Tibial artery (tissue), 4 donors: ENCODE measurements around the gene STN1.

Source experiments
- DNase-seq, 2 donors: peaks; one replicate each; pipeline ENCODE4 v3.0.0-alpha.2; 2019
- H3K27ac ChIP-seq, 2 donors: fragments of 200-600 bp; sonication (generic) in 1 of 2; 1 replicate in 1 of 2; 2 replicates in 1 of 2; pipeline ENCODE4 v1.5.1; 2018 to 2019; ENCODE audit warnings: mild to moderate bottlenecking in 1 of 2
- H3K27me3 ChIP-seq, 2 donors: fragments of 200-600 bp; sonication (generic) in 1 of 2; one replicate each; pipeline versions ENCODE4 v1.5.1 to v1.6.0; 2016 to 2019
- H3K36me3 ChIP-seq, 3 donors: fragments of 200-600 bp; sonication (generic) in 2 of 3; one replicate each; pipeline ENCODE4 v1.5.1; 2016 to 2019; ENCODE audit warnings: mild to moderate bottlenecking in 2 of 3
- H3K4me1 ChIP-seq, 4 donors: fragments of 200-600 bp; sonication (generic) in 2 of 4; 1 replicate in 3 of 4; 2 replicates in 1 of 4; pipeline ENCODE4 v1.5.1; 2016 to 2019
- H3K4me3 ChIP-seq, 2 donors: fragments of 200-600 bp; sonication (generic) in 1 of 2; 1 replicate in 1 of 2; 2 replicates in 1 of 2; pipeline ENCODE4 v1.5.1; 2018 to 2019; ENCODE audit warnings: mild to moderate bottlenecking in 2 of 2
- H3K9me3 ChIP-seq, 3 donors: fragments of 200-600 bp; sonication (generic) in 1 of 3; one replicate each; pipeline ENCODE4 v1.5.1; 2016 to 2019
- CTCF ChIP-seq, 2 experiments: fragments of 200-600 bp in 1 of 2; fragments of 450-650 bp in 1 of 2; IDR thresholded peaks; one replicate each; pipeline ENCODE4 v1.5.1; 2017 to 2019; ENCODE audit warnings: antibody characterized with exemption in 2 of 2, mild to moderate bottlenecking in 1 of 2, moderate library complexity in 1 of 2
- intact Hi-C: fragments of 100-400 bp; cut with DNase I; formaldehyde crosslinking; loops from one replicate; pipeline ENCODE4 v1.15.0; 2023; ENCODE audit warnings: low total_unique reads

STN1 gene

GRCh38 chr10:103910442-103911012 lies 7.5 kb downstream of the STN1 start:
- Histone ChIP-seq H3K36me3 (peaks cover 0 to 9% (median 0%) of the 10 kb centered on the region in 3 donors), H3K27me3 (no peaks in the 10 kb centered on the region), H3K27ac (peak overlapping the region; percentile 7 to 18), H3K4me1 (peaks cover 0 to 42% (median 25%) of the 10 kb centered on the region in 4 donors), H3K4me3 (no peak overlapping the region), H3K9me3 (no peaks in the 10 kb centered on the region)
- TF ChIP-seq CTCF (IDR thresholded peaks at IDR 0.05) = no peak
- no peak for DNase-seq
- intact Hi-C loops = no loop called here

DNA sequence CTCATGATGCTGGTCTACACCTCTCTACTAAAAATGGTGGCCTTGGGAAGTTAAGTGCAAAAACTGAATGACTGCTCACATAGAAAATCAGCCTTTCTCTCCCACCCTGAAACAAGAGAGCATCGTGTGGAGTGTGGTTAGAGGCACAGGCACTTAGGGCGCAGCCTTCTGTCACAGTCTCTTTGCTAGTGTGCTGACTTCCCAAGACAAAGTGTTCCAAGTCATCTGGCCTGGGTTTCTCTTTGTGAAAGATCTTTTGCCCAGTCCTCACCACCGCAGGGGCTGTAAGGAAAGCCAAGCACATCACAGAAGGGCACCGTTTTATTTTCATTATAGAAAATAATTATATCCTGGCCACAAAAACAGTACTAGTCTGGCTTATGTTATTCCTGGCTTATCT lies 12.5 kb downstream of the STN1 start:
- DNase-seq = no peak
- Histone ChIP-seq H3K27ac (peak overlapping the region; percentile 58 to 66), H3K4me3 (no peak overlapping the region), H3K9me3 (no peaks in the 10 kb centered on the region), H3K4me1 (peaks cover 0 to 39% (median 24%) of the 10 kb centered on the region in 4 donors), H3K36me3 (peaks cover 0 to 15% (median 0%) of the 10 kb centered on the region in 3 donors), H3K27me3 (no peaks in the 10 kb centered on the region)
- intact Hi-C loops = no loop called here
- TF ChIP-seq CTCF (IDR thresholded peaks at IDR 0.05) = no peak

DNA sequence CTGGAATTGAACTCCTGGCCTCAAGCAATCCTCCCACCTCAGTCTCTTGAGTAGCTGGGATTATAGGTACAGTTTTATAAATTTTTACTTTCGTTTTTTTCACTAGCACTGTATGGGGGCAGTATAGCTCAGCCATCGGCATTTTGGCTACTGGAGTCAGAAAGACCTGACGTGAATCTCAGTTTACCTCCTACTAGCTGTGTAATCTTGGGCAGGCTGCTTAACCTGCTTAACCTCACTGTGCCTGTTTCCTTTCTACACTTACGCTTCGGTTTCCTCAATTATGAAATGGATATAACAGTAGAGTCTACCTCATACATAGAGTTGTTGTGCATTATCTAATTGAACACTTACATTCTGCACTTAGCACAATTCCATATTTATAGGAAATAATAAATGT lies 16.7 kb downstream of the STN1 start:
- Histone ChIP-seq H3K36me3 (peaks cover 26 to 54% (median 31%) of the 10 kb centered on the region in 3 donors), H3K27ac (no peak overlapping the region), H3K9me3 (no peaks in the 10 kb centered on the region), H3K4me1 (peaks cover 0 to 17% (median 8%) of the 10 kb centered on the region in 4 donors), H3K27me3 (no peaks in the 10 kb centered on the region), H3K4me3 (no peak overlapping the region)
- intact Hi-C loops = no loop called here
- DNase-seq = no peak
- no peak for TF ChIP-seq CTCF (IDR thresholded peaks at IDR 0.05)

DNA sequence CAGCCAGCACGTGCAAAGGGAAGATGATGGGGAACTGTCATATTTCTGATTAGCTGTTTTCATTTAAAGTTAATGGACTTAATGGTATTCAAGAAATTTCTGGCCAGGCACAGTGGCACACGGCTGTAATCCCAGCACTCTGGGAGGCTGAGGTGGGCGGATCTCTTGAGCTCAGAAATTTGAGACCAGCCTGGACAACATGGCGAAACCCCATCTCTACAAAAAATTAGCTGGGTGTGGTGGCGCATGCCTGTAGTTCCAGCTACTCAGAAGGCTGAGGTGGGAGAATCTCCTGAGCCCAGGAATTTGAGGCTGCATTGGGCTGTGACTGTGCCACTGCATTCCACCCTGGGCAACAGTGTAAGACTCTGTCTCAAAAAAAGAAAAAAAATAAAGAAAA lies 18.7 kb downstream of the STN1 start:
- Histone ChIP-seq H3K4me1 (peaks cover 0 to 18% (median under 1%) of the 10 kb centered on the region in 4 donors), H3K27ac (no peak overlapping the region), H3K36me3 (peaks cover 26 to 59% (median 36%) of the 10 kb centered on the region in 3 donors), H3K27me3 (no peaks in the 10 kb centered on the region), H3K4me3 (no peak overlapping the region), H3K9me3 (no peaks in the 10 kb centered on the region)
- TF ChIP-seq CTCF (IDR thresholded peaks at IDR 0.05) = no peak
- intact Hi-C loops = loop anchor here (10.0 kb wide), 2 partner anchors 225 to 305 kb away; partner anchors contain the start of gene SFR1
- no peak for DNase-seq

DNA sequence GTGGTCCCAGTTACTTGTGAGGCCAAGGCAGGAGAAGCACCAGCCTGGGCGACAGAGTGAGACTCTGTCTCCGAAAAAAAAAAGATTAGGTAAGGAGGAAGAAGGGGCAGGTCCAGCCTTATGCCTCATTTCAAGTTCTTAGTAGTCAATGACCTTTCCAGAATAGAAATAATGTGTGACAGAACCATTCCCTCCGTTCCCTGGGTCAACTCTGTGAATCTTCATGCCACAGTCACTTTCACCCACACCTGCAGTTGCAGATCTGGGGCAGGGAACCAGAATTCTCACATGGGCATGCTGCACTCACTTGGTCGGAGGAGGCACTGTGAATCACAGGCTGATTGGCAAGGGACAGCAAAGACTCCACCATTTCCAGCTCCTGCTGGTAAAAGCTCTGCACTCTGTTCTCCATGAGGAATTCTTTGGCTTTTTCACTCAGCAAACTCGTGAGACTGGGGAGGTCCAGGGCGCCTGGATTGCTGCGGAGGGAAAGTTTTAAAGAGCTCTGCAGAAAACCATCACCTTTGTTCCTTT lies 20.7 kb downstream of the STN1 start:
- no peak for DNase-seq
- H3K4me3 ChIP-seq = no peak overlapping the region
- TF ChIP-seq CTCF (IDR thresholded peaks at IDR 0.05) = no peak
- H3K36me3 ChIP-seq = peaks cover 26 to 62% (median 43%) of the 10 kb centered on the region in 3 donors
- H3K9me3 ChIP-seq = no peaks in the 10 kb centered on the region
- intact Hi-C loops = loop anchor here (10.0 kb wide), 2 partner anchors 227 to 307 kb away; partner anchors contain the start of gene SFR1
- no peak overlapping the region for H3K27ac ChIP-seq
- H3K4me1 ChIP-seq = peaks cover 0 to 23% (median 7%) of the 10 kb centered on the region in 4 donors
- H3K27me3 ChIP-seq = no peaks in the 10 kb centered on the region
